Stimulated activated naive B cell treated with anti-CD40 and anti-IgM and Interleukin-4, amounts not matched to agents 10 μg/mL and 1 μg/mL and 100 μg/mL, for 72 hours (primary cell): ENCODE measurements around the gene PMS1.

Experiments
- ATAC-seq, 2 donors: fragments of 150-1000 bp; cut with Tn5 transposase; replicated peaks; 2 replicates each; pipeline ENCODE4 v1.10.0; 2021; ENCODE audit warnings: moderate library complexity in 1 of 2
- DNase-seq: peaks from one replicate; pipeline ENCODE4 v3.0.0; 2021
- H3K27ac Mint-ChIP-seq: one replicate; pipeline ENCODE4 v1.8.0; 2022; ENCODE audit warnings: mild to moderate bottlenecking, mixed read lengths
- H3K27me3 Mint-ChIP-seq, 2 donors: one replicate each; pipeline ENCODE4 v1.8.0; 2022; ENCODE audit warnings: mixed read lengths in 2 of 2
- H3K36me3 Mint-ChIP-seq, 2 donors: one replicate each; pipeline ENCODE4 v1.8.0; 2022; ENCODE audit warnings: mixed read lengths in 2 of 2, mild to moderate bottlenecking in 1 of 2
- H3K4me1 Mint-ChIP-seq, 2 donors: one replicate each; pipeline ENCODE4 v1.8.0; 2022; ENCODE audit warnings: mixed read lengths in 2 of 2, mild to moderate bottlenecking in 1 of 2
- H3K4me3 Mint-ChIP-seq, 2 donors: one replicate each; pipeline ENCODE4 v1.8.0; 2022; ENCODE audit warnings: mild to moderate bottlenecking in 2 of 2, mixed read lengths in 2 of 2, moderate library complexity in 1 of 2
- H3K9me3 Mint-ChIP-seq, 2 donors: one replicate each; pipeline ENCODE4 v1.8.0; 2022; ENCODE audit warnings: mixed read lengths in 2 of 2, mild to moderate bottlenecking in 1 of 2

Gene PMS1

GRCh38 chr2:189900726-189901125 is 116.5 kb downstream of the PMS1 start:
- Mint-ChIP-seq H3K36me3 (no peaks in the 10 kb centered on the region), H3K4me3 (no peak overlapping the region), H3K27me3 (no peaks in the 10 kb centered on the region), H3K4me1 (no peaks in the 10 kb centered on the region), H3K27ac (no peak overlapping the region), H3K9me3 (no peaks in the 10 kb centered on the region)
- ATAC-seq (no peak), DNase-seq (no peak)

DNA sequence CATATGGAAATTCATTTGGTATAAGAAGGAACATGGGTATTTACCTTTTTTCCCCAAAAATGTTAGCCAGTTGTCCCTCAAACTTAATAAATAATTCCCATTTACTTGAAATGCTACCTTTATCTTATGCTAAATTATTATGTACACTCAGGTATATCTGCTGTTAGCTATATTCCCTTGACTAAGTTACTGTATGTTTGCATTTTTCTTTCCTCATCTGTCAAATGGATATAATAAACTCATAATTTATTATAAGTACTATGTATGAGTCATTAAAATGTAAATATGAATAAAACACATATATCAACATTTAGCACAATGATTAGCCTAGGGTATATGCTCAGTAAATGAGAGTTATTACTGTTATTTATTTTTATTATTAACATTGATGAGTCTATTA is 117.4 kb downstream of the PMS1 start:
- DNase-seq, result no peak
- Mint-ChIP-seq H3K9me3 (no peaks in the 10 kb centered on the region), H3K4me3 (no peak overlapping the region), H3K4me1 (no peaks in the 10 kb centered on the region), H3K27me3 (no peaks in the 10 kb centered on the region), H3K36me3 (no peaks in the 10 kb centered on the region), H3K27ac (no peak overlapping the region)
- ATAC-seq, result no peak

DNA sequence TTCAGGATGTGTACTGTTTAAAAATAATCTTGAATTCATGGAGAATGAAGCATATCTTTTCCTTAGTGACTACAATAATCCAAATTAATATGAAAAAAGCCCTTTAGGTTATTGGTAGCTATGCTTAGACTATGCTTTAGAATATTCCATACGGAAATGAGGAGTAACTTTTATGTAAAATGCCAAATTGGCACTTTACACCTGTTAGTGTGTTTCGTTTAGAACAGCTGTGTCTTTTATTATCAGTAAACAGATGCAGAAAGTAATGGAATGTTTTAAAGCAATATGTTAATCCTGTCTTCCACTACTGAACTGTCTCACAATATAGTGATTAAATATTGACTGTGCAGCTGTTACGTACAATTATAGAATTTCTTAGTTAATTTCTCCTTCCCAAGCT is 129.6 kb downstream of the PMS1 start:
- H3K36me3 Mint-ChIP-seq, result peaks cover 0 to 3% of the 10 kb centered on the region in 2 donors
- no peaks in the 10 kb centered on the region for H3K27me3 Mint-ChIP-seq
- ATAC-seq (no peak), DNase-seq (no peak)
- H3K4me1 Mint-ChIP-seq, result no peaks in the 10 kb centered on the region
- peaks cover 0 to 6% of the 10 kb centered on the region in 2 donors for H3K9me3 Mint-ChIP-seq
- H3K4me3 Mint-ChIP-seq, result no peak overlapping the region
- H3K27ac Mint-ChIP-seq, result no peak overlapping the region

DNA sequence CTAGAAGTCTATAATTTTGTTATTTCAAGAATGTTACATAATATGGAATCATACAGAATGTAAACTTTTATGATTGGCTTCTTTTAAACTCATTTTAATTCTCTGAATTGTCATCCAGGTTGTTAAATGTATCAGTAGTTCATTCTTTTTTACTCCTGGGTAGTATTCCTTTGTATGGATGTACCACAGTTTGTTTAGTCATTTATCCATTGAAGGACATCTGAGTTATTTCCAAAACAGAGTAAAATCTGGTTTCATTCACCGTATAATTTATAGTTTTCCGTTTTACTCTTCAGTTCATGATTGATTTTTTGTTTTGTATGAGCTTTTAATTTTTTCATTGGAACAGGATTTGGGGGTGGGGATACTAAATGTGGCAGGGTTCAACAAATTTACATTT is 132.4 kb downstream of the PMS1 start:
- DNase-seq (no peak), ATAC-seq (no peak)
- Mint-ChIP-seq H3K27ac (no peak overlapping the region), H3K4me1 (no peaks in the 10 kb centered on the region), H3K36me3 (peaks cover 0 to 3% of the 10 kb centered on the region in 2 donors), H3K4me3 (no peak overlapping the region), H3K9me3 (peaks cover 0 to 3% of the 10 kb centered on the region in 2 donors), H3K27me3 (peaks cover 0 to 4% of the 10 kb centered on the region in 2 donors)
